Activated CD8-positive, alpha-beta memory T cell treated with anti-CD3 and anti-CD28 coated beads, Interleukin-2, amount 50 U/mL, for 48 hours (primary cell): ENCODE data around the gene KIF1A.
"Not testable (repeated sequence)": the region's sequence is repeated elsewhere in the genome, so short reads cannot be mapped to it uniquely, and the experiment has no call there.

Experiments
- DNase-seq: peaks from one replicate; pipeline ENCODE4 v3.0.0-alpha.2; 2020

KIF1A gene

GRCh38 chr2:240675345-240675744, 144.7 kb downstream of the KIF1A start:
- DNase-seq: not testable (repeated sequence)

DNA sequence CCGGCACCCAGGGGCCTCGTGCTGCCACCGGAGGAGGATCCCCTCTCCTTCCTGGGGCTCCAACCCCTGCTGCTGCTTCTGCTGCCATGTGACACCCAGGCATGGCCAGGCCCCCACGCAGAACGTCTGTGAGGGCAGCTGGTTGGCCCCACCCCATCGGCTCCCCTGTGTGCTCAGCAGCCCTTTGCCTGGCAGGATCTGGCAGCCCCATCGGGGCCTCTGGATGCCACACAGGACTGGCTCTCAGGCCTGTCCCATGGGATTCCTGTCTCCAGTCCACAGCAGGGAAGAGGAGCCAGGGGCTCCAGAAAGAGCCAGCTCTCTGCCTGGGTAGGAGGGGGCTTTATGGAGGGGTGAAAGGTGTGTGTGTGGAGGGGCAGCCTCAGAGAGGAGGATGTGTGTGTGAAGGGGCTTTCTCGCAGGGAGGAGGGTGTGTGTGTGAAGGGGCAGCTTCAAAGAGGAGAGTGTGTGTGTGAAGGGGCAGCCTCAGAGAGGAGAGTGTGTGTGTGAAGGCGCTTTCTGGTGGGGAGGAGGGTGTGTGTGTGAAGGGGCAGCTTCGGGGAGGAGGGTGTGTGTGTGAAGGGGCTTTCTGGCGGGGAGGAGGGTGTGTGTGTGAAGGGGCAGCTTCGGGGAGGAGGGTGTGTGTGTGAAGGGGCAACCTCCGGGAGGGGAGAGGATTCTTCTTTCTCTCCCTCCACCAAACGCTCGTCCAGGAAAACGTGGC, 145.4 kb downstream of the KIF1A start:
- peak; percentile 7 for DNase-seq

DNA sequence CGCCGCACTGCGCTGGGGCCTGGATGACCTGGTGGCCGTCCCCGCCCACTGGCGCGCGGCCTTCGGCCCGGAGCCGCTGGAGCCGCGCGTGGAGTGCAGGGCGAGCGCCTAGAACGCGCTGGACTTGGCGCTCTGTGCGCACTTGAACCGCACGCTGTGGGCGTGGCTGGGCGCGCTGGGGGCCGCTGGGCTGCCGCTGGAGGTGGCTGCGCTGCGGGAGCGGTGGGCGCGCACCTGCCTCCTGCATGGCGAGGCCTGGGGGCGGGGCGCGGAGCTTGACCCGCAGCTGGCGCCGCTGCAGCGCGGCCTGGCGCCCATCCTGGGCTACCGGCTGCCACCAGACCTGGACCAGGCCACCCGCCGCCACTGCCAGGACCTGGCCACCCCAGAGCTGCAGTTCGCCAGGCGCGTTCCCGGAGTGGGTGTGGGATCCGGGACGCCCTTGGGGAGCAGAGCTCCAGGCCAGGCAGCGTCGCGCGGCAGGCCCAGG, 147.3 kb downstream of the KIF1A start:
- peak; percentile 43 for DNase-seq

DNA sequence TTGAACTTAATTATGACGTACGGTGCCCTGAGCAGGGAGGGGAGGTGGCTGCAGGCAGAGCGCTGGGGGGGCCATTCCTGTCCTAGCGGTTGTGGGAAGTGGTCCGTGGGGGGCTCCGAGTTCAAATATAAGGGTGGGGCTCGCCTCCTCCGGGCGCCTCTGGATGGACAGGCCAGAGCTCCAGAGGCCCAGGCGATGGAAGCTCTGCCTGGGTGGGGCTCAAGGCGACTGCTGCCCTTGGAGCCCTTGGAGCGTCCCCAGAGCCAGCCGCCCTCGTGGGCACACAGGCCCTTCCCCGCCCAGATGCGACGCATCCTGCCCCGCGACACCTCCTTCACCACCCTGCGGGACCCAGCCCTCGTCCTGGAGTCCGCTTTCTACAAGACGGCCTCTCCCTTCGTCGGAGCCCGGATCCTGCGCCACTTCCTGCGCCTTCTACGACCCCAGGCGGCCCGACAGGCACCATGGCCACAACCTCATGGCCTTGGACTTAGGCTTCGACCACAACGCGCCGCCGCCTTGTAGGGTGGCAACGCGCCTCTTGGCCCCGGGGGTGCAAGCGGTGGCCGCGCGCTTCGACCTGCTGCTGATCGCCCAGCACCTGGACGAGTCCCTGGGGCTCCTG, 147.8 kb downstream of the KIF1A start:
- DNase-seq: no peak

GRCh38 chr2:240670950-240671349, 149.1 kb downstream of the KIF1A start:
- no peak for DNase-seq

GRCh38 chr2:240670402-240670801, 149.6 kb downstream of the KIF1A start:
- no peak for DNase-seq

DNA sequence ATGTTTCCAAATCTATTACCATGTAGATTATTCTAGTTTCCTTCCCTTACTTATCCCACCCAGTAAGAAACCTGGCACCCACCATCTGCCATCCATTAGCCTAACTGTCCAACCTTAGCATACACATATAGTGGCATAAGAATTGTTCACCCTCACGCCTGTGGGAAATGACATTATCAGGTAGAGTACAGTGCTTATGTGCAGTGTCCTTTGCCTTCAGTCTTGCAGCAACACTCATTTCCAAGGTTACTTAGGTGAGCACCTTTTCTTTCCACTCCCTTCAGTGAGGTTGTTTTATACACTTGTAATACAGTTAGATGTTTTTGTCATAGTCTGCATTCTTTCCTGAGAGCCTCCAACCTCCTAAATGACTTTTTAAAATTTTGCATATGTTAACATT, 155.4 kb downstream of the KIF1A start:
- DNase-seq: no peak
